ENCODE results near the gene BSG.

The BSG gene

DNA sequence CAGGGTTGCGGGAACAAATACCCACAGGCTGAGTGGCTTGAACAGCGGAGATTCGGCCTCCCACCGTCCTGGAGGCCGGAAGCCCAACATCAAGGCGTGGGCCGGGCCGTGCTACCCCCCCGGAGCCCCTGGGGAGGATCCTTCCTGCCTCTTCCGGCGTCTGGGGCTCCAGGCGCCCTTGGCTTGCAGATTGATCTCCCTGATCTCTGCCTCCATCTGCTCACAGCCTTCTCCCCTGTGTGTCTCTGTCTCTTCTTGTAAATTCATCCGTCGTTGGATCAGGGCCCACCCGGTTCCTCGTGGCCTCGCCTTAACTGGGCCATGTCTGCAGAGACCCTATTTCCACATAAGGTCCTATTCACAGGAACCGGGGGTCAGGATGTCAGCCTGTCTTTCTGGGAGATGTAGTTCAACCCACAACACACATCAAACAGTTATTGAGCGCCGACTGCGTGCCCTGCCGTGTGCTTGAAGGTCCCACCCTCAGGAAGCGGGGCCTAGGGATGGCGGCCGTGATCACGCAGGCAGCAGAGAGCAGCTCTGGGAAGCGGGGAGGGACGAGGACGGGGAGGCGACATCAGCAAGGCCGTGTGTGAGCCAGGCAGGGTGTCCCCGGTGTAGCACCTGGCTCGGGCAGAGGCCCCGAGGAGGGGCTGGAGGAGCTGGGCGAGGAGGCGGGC, 38.5 kb downstream of the BSG start:
- no peak for DNase-seq (ENCODE audit: low read depth in 1 of 2, low spot score in 1 of 2)
- in situ Hi-C loops (cut with HindIII; ENCODE audit: low pct_unique_long_range_greater_than_20kb, low sequenced_read_pairs), result no loop called here
- TF ChIP-seq JUND (IDR thresholded peaks at IDR 0.05; ENCODE audit: low read depth), result no peak

GRCh38 chr19:611481-611868, 39.1 kb downstream of the BSG start:
- in situ Hi-C loops (cut with HindIII; ENCODE audit: low pct_unique_long_range_greater_than_20kb, low sequenced_read_pairs), result no loop called here
- no peak for DNase-seq (ENCODE audit: low read depth in 1 of 2, low spot score in 1 of 2)
- no peak for TF ChIP-seq JUND (IDR thresholded peaks at IDR 0.05; ENCODE audit: low read depth)

DNA sequence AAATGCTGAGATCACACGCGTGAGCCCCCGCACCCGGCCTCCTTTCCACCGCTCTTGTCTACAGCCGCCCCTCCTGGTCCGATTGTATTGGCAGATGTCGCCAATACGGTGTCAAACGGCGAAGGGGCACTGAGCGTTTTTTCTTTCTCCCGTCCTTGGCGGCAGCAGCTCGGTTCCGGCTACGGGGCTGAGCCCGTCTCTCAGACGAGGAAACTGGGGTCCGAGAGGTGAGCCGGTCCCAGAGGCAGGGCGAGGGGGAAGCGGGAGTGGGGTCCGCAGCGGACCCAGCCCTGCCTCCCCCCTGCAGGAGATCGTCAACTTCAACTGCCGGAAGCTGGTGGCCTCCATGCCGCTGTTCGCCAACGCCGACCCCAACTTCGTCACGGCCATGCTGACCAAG, 40.5 kb downstream of the BSG start:
- in situ Hi-C loops (cut with HindIII; ENCODE audit: low pct_unique_long_range_greater_than_20kb, low sequenced_read_pairs), result no loop called here
- no peak for DNase-seq (ENCODE audit: low read depth in 1 of 2, low spot score in 1 of 2)
- no peak for TF ChIP-seq JUND (IDR thresholded peaks at IDR 0.05; ENCODE audit: low read depth)

GRCh38 chr19:613732-614567, 41.6 kb downstream of the BSG start:
- in situ Hi-C loops (cut with HindIII; ENCODE audit: low pct_unique_long_range_greater_than_20kb, low sequenced_read_pairs), result no loop called here
- DNase-seq (ENCODE audit: low read depth in 1 of 2, low spot score in 1 of 2), result no peak

DNA sequence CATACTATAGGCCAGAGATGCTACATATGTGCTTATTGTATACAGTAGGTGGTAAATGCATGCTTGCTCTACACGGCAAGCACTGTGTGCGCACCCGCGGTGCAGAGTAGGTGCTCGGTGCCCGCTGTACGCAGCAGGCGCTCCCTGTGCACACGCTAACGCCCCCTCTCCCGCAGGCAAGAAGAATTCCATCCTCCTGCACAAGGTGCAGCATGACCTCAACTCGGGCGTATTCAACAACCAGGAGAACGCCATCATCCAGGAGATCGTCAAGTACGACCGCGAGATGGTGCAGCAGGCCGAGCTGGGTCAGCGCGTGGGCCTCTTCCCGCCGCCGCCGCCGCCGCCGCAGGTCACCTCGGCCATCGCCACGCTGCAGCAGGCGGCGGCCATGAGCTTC, 43.2 kb downstream of the BSG start:
- TF ChIP-seq JUND (IDR thresholded peaks at IDR 0.05; ENCODE audit: low read depth), result no peak
- no peak for DNase-seq (ENCODE audit: low read depth in 1 of 2, low spot score in 1 of 2)
- in situ Hi-C loops (cut with HindIII; ENCODE audit: low pct_unique_long_range_greater_than_20kb, low sequenced_read_pairs), result no loop called here

More at GRCh38 chr19:613732-614567, 41.6 kb downstream of the BSG start:
- TF ChIP-seq JUND (IDR thresholded peaks at IDR 0.05; ENCODE audit: low read depth), result no peak

GRCh38 chr19:616062-616700, 43.8 kb downstream of the BSG start:
- in situ Hi-C loops (cut with HindIII; ENCODE audit: low pct_unique_long_range_greater_than_20kb, low sequenced_read_pairs), result no loop called here
- no peak for DNase-seq (ENCODE audit: low read depth in 1 of 2, low spot score in 1 of 2)
- TF ChIP-seq JUND (IDR thresholded peaks at IDR 0.05; ENCODE audit: low read depth), result no peak

GRCh38 chr19:616747-617526, 44.5 kb downstream of the BSG start:
- DNase-seq (ENCODE audit: low read depth in 1 of 2, low spot score in 1 of 2), result no peak
- TF ChIP-seq JUND (IDR thresholded peaks at IDR 0.05; ENCODE audit: low read depth), result no peak
- in situ Hi-C loops (cut with HindIII; ENCODE audit: low pct_unique_long_range_greater_than_20kb, low sequenced_read_pairs), result no loop called here

GRCh38 chr19:617551-618246, 45.3 kb downstream of the BSG start:
- DNase-seq (ENCODE audit: low read depth in 1 of 2, low spot score in 1 of 2), result no peak
- TF ChIP-seq JUND (IDR thresholded peaks at IDR 0.05; ENCODE audit: low read depth), result no peak
- in situ Hi-C loops (cut with HindIII; ENCODE audit: low pct_unique_long_range_greater_than_20kb, low sequenced_read_pairs), result no loop called here

DNA sequence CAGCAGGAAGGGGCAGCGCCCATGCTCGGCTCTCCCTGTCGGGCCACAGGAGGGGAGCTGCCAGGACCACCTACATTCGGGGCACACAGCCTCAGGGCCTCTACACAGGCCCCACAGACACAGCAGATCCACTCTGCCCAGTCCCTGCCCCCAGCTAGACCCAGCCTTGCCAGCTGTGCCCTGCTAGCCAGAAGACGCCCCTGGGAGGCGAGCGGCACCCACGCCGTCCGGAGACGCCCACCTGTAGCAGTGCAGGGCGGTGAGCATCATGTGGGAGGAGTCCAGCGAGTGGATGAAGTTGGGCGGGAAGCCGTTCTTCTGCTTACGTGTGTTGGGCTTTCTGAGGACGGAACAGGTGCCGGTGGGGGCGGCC, 45.8 kb downstream of the BSG start:
- in situ Hi-C loops (cut with HindIII; ENCODE audit: low pct_unique_long_range_greater_than_20kb, low sequenced_read_pairs), result no loop called here
- no peak for DNase-seq (ENCODE audit: low read depth in 1 of 2, low spot score in 1 of 2)
- TF ChIP-seq JUND (IDR thresholded peaks at IDR 0.05; ENCODE audit: low read depth), result no peak

DNA sequence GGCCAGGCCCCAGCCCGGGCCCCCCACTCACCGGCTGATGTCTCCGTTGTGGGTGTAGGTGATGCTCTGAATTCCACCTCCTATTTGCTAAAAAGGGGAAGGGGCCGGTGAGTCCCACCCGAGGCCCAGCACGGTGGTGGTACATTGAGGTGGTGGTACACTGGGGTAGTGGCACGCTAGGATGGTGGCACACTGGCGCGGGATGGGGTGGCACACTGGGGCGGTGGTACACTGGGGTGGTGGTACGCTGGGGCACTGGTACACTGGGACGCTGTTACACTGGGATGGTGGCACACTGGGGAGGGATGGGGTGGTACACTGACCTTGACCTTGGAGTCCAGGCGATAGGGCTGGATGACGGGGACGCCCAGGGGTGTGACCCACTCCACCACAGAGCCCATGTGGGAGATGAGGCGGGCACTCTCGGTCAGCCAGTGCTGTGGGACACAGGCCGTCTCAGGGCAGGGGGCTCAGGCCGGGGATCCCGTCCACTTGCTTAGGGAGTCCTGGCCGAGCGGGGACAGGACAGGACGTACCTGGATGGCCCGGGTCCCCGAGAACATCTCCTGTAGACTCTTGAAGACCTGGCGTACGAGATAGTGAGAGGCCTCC, 46.4 kb downstream of the BSG start:
- in situ Hi-C loops (cut with HindIII; ENCODE audit: low pct_unique_long_range_greater_than_20kb, low sequenced_read_pairs), result no loop called here
- no peak for TF ChIP-seq JUND (IDR thresholded peaks at IDR 0.05; ENCODE audit: low read depth)
- no peak for DNase-seq (ENCODE audit: low read depth in 1 of 2, low spot score in 1 of 2)

DNA sequence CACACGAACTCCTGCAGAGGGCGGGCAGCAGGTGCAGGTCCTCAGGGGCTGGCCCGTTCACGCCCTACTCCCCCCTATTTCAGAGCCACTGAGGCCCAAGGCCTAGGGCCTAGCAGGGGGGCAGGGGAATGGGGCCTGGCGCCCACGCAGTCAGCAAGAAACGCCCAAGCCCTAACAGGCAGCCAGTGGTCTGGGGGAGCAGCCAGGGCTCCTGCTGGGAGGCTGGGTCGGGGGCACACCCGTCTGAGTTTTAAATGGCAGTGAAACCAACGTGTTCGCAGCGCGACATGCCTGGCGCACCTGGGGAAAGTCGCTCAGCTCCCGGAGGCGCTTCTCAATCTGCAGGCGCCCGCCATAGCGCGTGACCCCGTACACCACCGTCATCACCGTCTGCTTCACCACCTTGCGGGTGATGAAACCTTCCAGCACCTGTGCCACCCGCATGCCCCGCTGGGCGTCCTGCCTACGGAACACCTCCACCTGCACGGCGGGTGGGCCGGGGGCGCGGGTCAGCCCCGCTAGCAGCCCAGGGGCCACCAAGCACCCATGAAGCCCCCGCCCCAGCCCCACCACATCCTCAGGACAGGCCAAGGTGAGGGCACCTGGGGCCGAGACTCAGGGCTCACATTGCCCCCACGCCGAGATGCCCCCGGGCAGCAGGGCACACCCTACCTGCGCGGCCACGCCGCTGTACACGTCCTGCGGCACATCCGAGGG, 47.0 kb downstream of the BSG start:
- no peak for TF ChIP-seq JUND (IDR thresholded peaks at IDR 0.05; ENCODE audit: low read depth)
- DNase-seq (ENCODE audit: low read depth in 1 of 2, low spot score in 1 of 2), result no peak
- in situ Hi-C loops (cut with HindIII; ENCODE audit: low pct_unique_long_range_greater_than_20kb, low sequenced_read_pairs), result no loop called here

Data from T47D (cell line).